HAP-1 (cell line): ENCODE results near the gene MALL.
"Not testable (repeated sequence)": the region's sequence is repeated elsewhere in the genome, so short reads cannot be mapped to it uniquely, and the experiment has no call there.

Experiments used
- DNase-seq, 2 experiments: peaks; one replicate each; pipeline ENCODE4 v3.0.0-alpha.2; 2016 to 2020; ENCODE audit warnings: low spot score in 2 of 2
- H3K27me3 ChIP-seq: fragments of 250-450 bp; sonication (Bioruptor Pico); 2 replicates; pipeline ENCODE4 v1.5.1; 2020; ENCODE audit warnings: low read depth, mild to moderate bottlenecking, moderate library complexity
- H3K36me3 ChIP-seq: fragments of 250-450 bp; sonication (Bioruptor Pico); replicated peaks from 2 replicates; pipeline ENCODE4 v1.5.1; 2020; ENCODE audit warnings: mild to moderate bottlenecking
- H3K4me1 ChIP-seq: fragments of 250-450 bp; sonication (Bioruptor Pico); 2 replicates; pipeline ENCODE4 v1.5.1; 2020; ENCODE audit warnings: mild to moderate bottlenecking
- H3K4me3 ChIP-seq: fragments of 250-450 bp; sonication (Bioruptor Pico); 2 replicates; pipeline ENCODE4 v1.5.1; 2020; ENCODE audit warnings: mild to moderate bottlenecking, moderate library complexity
- H3K9me3 ChIP-seq: fragments of 250-450 bp; sonication (Bioruptor Pico); 2 replicates; pipeline ENCODE4 v1.5.1; 2020; ENCODE audit warnings: mild to moderate bottlenecking, moderate library complexity
- in situ Hi-C: fragments of 300-500 bp; cut with MboI; formaldehyde crosslinking; loops from 3 replicates; pipeline ENCODE4 v1.14.3; 2020; ENCODE audit warnings: low sequenced_read_pairs, inconsistent platforms, mixed read lengths

MALL gene

GRCh38 chr2:110115291-110116032, at the start of gene MALL:
Gene MALL (minus strand): TSS chr2:110115822. CDS start chr2:110115792, 30 bp downstream.
- in situ Hi-C loops: no loop called here
- no peaks in the 10 kb centered on the region for H3K36me3 ChIP-seq
- H3K4me3 ChIP-seq: no peak within 1 kb of the TSS
- H3K27me3 ChIP-seq: no peaks in the 10 kb centered on the region
- H3K4me1 ChIP-seq: no peaks in the 10 kb centered on the region
- DNase-seq: no peak
- no peaks in the 10 kb centered on the region for H3K9me3 ChIP-seq

DNA sequence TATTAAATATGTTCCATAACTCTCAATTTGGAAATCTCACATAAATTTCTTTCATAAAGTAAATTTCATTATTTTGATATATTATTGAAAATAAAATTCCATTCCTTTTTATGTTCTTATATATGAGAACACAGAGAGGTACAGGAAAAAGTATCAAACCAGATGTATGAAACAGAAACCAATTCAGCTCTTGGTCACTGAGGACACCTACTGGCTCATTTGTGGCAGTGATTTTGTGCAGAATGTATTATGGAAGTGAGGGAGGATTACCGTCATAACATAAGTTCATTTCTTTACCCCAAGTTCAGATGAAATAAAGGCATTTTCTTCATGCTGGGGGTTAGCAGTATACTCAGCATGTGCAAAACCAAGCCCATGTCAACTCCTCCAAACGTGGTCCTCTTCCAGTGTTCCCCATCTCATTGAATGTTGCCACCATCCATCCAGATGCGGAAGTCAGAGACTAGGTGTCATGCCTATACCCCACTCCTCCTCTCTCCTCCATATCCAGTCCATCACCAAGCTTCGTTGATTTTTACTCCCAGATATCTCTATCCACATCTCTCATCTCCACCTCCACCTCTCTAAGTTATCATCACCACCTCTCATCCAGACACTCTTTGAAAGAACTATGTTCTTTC, 41.7 kb upstream of the MALL start:
- no peaks in the 10 kb centered on the region for H3K36me3 ChIP-seq
- no peaks in the 10 kb centered on the region for H3K27me3 ChIP-seq
- H3K4me3 ChIP-seq: no peak overlapping the region
- in situ Hi-C loops: no loop called here
- DNase-seq: peak; percentile 22 to 43
- 0 out of 2 replicates have a peak, but pooled peaks cover 2% of the 10 kb centered on the region for H3K9me3 ChIP-seq
- H3K4me1 ChIP-seq: no peaks in the 10 kb centered on the region

DNA sequence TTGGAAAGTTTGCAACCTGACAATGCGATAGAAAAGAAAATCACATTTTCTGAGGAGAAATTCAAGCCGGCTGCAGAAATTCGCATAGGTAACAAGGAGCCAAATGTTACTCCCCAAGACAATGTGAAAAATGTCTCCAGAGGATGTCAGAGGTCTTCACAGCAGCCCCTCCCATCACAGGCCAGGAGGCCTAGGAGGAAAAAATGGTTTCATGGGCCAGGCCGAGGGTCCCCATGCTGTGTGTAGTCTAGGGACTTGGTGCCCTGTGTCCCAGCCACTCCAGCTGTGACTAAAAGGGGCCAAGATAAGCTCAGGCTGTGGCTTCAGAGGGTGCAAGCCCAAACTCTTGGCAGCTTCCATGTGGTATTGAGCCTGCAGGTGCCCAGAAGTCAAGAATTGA, 39.2 kb upstream of the MALL start:
- H3K27me3 ChIP-seq, H3K4me1 ChIP-seq, DNase-seq, in situ Hi-C loops, H3K9me3 ChIP-seq, H3K36me3 ChIP-seq, H3K4me3 ChIP-seq: not testable (repeated sequence)

DNA sequence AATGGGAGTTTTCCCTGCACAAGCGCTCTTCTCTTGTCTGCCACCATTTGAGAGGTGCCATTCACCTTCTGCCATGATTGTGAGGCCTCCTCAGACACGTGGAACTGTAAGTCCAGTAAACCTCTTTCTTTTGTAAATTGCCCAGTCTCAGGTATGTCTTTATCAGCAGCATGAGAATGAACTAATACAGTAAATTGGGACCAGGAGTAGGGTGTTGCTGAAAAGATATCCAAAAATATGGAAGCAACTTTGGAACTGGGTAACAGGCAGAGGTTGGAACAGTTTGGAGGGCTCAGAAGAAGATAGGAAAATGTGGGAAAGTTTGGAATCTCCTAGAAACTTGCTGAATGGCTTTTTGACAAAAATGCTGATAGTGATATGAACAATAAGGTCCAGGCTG, 38.6 kb upstream of the MALL start:
- H3K36me3 ChIP-seq, H3K4me1 ChIP-seq, H3K9me3 ChIP-seq, in situ Hi-C loops, H3K27me3 ChIP-seq, H3K4me3 ChIP-seq, DNase-seq: not testable (repeated sequence)

DNA sequence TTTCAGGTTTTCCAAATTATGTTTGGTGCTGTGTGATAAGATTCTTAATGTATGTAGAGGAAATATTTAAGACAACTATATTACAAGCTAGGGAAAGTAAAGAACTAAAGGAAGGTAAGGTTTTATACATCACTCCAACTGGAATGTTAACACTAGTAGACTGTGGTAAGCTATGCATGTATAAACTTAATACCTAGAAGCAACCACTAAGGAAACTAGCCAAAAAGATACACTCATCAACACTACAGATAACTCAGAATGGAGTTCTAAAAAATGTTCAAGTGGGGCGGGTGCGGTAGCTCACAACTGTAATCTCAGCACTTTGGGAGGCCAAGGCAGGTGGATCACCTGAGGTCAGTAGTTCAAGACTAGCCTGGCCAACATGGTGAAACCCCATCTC, 37.8 kb upstream of the MALL start:
- H3K36me3 ChIP-seq: no peaks in the 10 kb centered on the region
- peaks cover 2% of the 10 kb centered on the region; the same call in 1 of the 2 replicates for H3K27me3 ChIP-seq
- DNase-seq: no peak
- no peak overlapping the region for H3K4me3 ChIP-seq
- no peaks in the 10 kb centered on the region for H3K4me1 ChIP-seq
- H3K9me3 ChIP-seq: 0 out of 2 replicates have a peak, but pooled peaks cover 2% of the 10 kb centered on the region
- in situ Hi-C loops: no loop called here

- Histone ChIP-seq H3K36me3 (no peaks in the 10 kb centered on the region), H3K4me3 (no peak overlapping the region), H3K27me3 (peaks cover 2% of the 10 kb centered on the region; the same call in 1 of the 2 replicates), H3K4me1 (no peaks in the 10 kb centered on the region), H3K9me3 (0 out of 2 replicates have a peak, but pooled peaks cover 2% of the 10 kb centered on the region)
- in situ Hi-C loops: no loop called here
- no peak for DNase-seq
Observed at GRCh38 chr2:110152943-110153342, 37.3 kb upstream of the MALL start.

DNA sequence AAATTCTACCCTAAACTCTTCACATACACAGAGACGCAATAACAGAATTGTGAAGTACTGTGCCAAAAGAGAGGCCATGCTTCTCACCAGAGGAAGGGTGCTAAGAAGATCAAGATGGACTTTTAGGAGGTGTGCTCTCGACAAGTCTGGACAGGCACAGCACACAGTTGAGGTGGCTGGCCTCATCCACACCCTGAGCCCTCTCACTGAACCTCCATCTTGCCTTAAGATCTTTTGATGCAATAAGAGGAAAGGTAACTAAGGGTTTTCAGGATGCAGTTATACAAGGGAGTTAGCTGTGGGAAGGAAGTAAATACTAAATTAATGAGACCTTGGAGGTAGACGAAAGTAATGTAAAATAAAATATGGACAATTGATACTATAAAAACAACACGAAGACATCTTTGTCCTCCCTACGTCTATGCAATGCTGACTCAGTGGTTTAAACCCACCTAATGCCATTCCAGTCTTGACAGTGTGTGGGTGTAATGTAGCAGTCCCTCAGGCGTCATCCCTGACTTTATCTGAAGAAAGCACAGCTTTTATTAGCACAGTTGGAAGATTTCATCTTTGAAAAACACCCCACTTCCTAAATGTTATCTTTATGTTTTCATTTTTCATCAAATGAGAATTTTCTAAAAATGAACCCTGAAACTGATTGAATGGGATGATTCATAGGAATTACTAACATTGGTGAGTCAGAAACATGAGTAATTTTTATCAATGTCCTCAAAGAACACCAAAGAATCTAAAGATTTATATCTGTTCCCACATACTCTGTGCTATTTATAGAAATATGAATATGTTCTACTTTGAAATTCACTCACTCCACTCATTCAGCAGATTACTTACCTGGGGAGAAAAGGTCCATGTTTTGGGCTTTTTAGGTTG, 34.0 kb upstream of the MALL start:
- H3K27me3 ChIP-seq: peaks cover 2% of the 10 kb centered on the region; the same call in 1 of the 2 replicates
- H3K4me3 ChIP-seq: no peak overlapping the region
- no peaks in the 10 kb centered on the region for H3K4me1 ChIP-seq
- no peak for DNase-seq
- no peaks in the 10 kb centered on the region for H3K36me3 ChIP-seq
- in situ Hi-C loops: no loop called here
- H3K9me3 ChIP-seq: no peaks in the 10 kb centered on the region

DNA sequence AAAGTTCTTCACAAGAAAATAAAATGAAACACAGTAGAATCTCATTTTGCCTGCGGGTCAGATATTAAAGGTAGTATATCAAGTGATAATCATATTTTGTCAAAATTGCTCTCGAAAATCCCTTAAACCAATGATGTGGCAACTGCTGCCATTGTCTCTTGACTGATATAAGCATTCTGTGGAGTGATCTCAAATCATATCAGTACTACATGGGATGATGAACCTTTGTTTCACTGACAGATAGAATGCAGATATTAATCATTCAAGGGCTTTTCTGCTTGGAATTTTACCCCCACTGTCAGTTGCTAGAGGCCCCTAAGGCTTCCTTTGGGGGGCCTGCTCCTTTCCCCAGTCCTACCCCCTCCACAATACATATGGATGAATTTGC, 31.3 kb upstream of the MALL start:
- Histone ChIP-seq H3K27me3 (peaks cover 2% of the 10 kb centered on the region; the same call in 1 of the 2 replicates), H3K4me3 (no peak overlapping the region), H3K9me3 (no peaks in the 10 kb centered on the region), H3K4me1 (no peaks in the 10 kb centered on the region), H3K36me3 (no peaks in the 10 kb centered on the region)
- DNase-seq: no peak
- in situ Hi-C loops: no loop called here

DNA sequence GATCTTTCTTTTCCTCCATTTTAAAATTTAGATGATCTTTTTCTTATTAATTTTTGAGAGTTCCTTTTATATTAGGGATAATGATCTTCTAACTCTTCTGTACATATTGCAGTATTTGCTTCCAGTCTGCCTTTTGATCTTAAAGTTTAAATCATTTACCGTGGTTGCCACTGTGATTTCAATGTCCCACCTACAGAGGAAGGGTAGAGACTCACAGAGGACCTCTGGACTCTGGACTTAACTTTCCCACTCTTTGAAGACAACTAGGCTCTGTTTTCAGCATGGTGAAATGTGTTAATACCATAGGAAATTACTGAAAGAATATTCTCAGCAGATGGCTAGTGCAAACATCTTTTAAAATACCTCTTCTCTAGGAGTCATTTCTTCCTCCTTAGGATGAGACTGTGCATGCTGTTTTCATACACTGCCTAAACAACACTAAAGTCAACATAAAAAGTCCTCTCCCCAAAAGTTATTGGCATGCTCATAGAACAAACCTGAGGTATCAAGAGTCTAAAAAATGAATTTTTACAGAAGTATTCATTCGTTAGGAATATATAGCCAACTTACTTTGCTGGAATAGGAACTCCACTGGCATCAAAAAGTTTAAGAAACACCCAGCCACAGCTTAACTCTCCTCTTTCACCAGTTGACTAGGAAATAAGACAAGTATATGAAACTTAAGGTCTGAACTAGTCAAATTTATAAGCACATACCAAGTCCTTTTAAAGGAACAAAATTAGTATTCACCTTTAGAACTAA, 30.7 kb upstream of the MALL start:
- Histone ChIP-seq H3K4me3 (no peak overlapping the region), H3K27me3 (no peaks in the 10 kb centered on the region; the same call in 1 of the 2 replicates), H3K9me3 (no peaks in the 10 kb centered on the region), H3K36me3 (no peaks in the 10 kb centered on the region), H3K4me1 (no peaks in the 10 kb centered on the region)
- in situ Hi-C loops: no loop called here
- no peak for DNase-seq

GRCh38 chr2:110143982-110144381, 28.4 kb upstream of the MALL start:
- no peak overlapping the region for H3K4me3 ChIP-seq
- H3K9me3 ChIP-seq: no peaks in the 10 kb centered on the region
- no peaks in the 10 kb centered on the region for H3K36me3 ChIP-seq
- no peak for DNase-seq
- in situ Hi-C loops: no loop called here
- no peaks in the 10 kb centered on the region for H3K27me3 ChIP-seq
- no peaks in the 10 kb centered on the region for H3K4me1 ChIP-seq

DNA sequence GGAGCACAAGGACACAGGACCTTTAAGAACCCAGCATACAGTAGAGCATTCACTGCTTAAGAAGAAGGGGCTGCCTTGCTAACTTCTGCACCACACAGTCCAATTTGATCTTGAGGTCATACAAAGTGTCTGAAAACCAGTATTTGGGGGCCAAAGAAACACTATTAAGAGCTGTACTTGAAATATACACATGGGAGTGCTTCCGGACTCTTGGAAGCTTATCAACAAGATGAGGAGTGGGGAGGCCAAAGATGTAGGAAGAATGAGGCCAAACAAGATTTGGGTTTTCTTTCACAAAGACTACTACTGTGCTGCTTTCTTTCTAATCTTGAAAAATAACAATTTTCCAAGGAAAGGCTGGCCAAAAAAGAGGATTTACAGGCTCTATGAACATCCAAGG, 24.8 kb upstream of the MALL start:
- H3K4me3 ChIP-seq: no peak overlapping the region
- no peaks in the 10 kb centered on the region for H3K4me1 ChIP-seq
- in situ Hi-C loops: no loop called here
- DNase-seq: no peak
- H3K9me3 ChIP-seq: no peaks in the 10 kb centered on the region
- H3K36me3 ChIP-seq: no peaks in the 10 kb centered on the region
- H3K27me3 ChIP-seq: no peaks in the 10 kb centered on the region

GRCh38 chr2:110134025-110134424, 18.4 kb upstream of the MALL start:
- H3K4me3 ChIP-seq: no peak overlapping the region
- DNase-seq: no peak
- no peaks in the 10 kb centered on the region for H3K27me3 ChIP-seq
- H3K9me3 ChIP-seq: no peaks in the 10 kb centered on the region
- in situ Hi-C loops: no loop called here
- H3K4me1 ChIP-seq: no peaks in the 10 kb centered on the region
- no peaks in the 10 kb centered on the region for H3K36me3 ChIP-seq

DNA sequence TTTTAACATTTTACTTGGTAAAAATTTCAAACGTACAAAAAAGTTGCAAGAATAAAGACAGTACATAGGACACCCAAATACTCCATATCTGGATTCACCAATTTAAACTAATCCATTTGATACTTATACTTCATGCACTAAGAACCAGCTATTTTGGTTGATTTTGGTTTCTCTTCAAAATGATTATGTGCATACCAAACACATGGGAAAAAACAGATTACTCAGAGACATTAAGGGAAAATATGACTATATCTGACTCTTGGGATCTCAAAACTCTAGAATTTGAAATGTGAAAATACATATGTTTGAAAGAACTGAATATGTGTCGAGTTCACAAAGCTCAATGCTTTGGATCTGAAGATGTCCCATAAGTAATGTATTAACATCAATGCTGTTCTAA, 15.5 kb upstream of the MALL start:
- no peak for DNase-seq
- Histone ChIP-seq H3K27me3 (no peaks in the 10 kb centered on the region), H3K4me3 (no peak overlapping the region), H3K9me3 (no peaks in the 10 kb centered on the region), H3K36me3 (no peaks in the 10 kb centered on the region), H3K4me1 (no peaks in the 10 kb centered on the region)
- in situ Hi-C loops: no loop called here
